ENCODE results near the gene FHIT. TPM values are rescaled to one million over a fixed set of nuclear protein-coding genes. Genes with fewer than 3 reads are reported as not detected.

The FHIT gene
- total RNA-seq, 1 experiment from 2014 or later: 3.6 TPM

DNA sequence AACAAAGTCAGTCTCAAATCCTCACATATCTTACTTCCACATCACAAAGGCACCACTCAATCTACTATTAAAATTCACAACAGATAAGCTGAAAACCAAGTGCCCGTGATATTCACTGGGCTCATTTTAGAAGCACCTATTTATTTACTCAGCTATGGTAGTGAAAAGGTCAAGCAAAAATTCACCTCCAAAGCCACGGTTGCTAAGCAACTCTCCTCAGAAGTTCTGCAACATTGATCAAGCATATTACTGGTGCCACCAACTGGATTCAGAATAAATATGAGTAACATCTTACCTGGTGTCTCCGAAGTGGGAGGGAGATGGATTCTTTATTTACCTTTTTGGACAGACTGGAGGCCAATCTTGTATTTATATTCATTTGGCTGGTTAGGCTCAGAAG is 714.8 kb downstream of the FHIT start:
- no peak for ATAC-seq
- BruUV-seq (replicated peaks): no TSS peak
- TF ChIP-seq EZH2phosphoT487 (IDR thresholded peaks at IDR 0.05; ENCODE audit: borderline replicate concordance, low read length) (no peak), EZH2 (IDR thresholded peaks at IDR 0.05; ENCODE audit: low read length, unreplicated experiment) (no peak)
- TF ChIP-seq, protein P1, sequence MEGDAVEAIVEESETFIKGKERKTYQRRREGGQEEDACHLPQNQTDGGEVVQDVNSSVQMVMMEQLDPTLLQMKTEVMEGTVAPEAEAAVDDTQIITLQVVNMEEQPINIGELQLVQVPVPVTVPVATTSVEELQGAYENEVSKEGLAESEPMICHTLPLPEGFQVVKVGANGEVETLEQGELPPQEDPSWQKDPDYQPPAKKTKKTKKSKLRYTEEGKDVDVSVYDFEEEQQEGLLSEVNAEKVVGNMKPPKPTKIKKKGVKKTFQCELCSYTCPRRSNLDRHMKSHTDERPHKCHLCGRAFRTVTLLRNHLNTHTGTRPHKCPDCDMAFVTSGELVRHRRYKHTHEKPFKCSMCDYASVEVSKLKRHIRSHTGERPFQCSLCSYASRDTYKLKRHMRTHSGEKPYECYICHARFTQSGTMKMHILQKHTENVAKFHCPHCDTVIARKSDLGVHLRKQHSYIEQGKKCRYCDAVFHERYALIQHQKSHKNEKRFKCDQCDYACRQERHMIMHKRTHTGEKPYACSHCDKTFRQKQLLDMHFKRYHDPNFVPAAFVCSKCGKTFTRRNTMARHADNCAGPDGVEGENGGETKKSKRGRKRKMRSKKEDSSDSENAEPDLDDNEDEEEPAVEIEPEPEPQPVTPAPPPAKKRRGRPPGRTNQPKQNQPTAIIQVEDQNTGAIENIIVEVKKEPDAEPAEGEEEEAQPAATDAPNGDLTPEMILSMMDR (conservative IDR thresholded peaks at IDR 0.05; ENCODE audit: low read depth, low read length): no peak

DNA sequence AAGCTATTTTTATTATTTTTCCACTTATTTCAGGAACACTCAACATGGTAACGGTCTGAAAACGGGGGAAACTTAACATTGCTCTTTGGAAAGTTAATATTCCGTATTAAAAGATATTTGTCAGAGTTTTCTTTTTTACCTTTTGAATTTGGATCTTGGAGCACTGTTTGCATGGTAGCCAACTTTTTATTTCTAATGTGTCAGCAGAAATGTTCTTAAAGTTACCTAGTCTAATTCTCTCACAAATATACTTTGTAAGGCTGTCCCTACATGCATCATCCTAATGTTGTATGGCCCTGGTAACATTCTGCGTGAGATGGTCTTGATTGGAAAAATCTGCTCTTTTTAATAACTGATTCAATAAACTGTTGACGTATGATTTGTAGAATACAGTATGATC is 719.5 kb downstream of the FHIT start:
- no peaks in the 10 kb centered on the region for H3K4me1 ChIP-seq (ENCODE audit: insufficient read depth, low read length)
- no peak overlapping the region for H3K9ac ChIP-seq (ENCODE audit: low read length)
- ChIA-PET POLR2A (ENCODE audit: unreplicated experiment) (no interaction called here), CTCF (no interaction called here)
- TF ChIP-seq, protein P1 (conservative IDR thresholded peaks at IDR 0.05; ENCODE audit: low read depth, low read length): no peak
- TF ChIP-seq EZH2phosphoT487 (IDR thresholded peaks at IDR 0.05; ENCODE audit: borderline replicate concordance, low read length) (no peak), EZH2 (IDR thresholded peaks at IDR 0.05; ENCODE audit: low read length, unreplicated experiment) (no peak)
- no peak overlapping the region for H2AFZ ChIP-seq (ENCODE audit: low read length)
- H3K4me2 ChIP-seq (ENCODE audit: low read length): no peak overlapping the region
- peaks cover 6% of the 10 kb centered on the region; the same call in 1 of the 2 replicates for H3K27me3 ChIP-seq (ENCODE audit: low read length)
- H3K36me3 ChIP-seq (ENCODE audit: low read depth, low read length): no peaks in the 10 kb centered on the region
- no peaks in the 10 kb centered on the region for H3K79me2 ChIP-seq (ENCODE audit: low read length)
- intact Hi-C loops (cut with micrococcal nuclease): no loop called here
- no peaks in the 10 kb centered on the region for H3F3A ChIP-seq (ENCODE audit: low read length, unreplicated experiment)
- H3K9me2 ChIP-seq (replicated peaks; ENCODE audit: low read length): no peaks in the 10 kb centered on the region
- H3K4me3 ChIP-seq (ENCODE audit: low read length): no peak overlapping the region
- no TSS peak for BruUV-seq (replicated peaks)
- 0 out of 2 replicates have a peak, but pooled peaks cover 4% of the 10 kb centered on the region for H3K9me3 ChIP-seq (ENCODE audit: low read length)
- ATAC-seq: no peak
- DNase-seq: no peak
- H3K27ac ChIP-seq (ENCODE audit: low read length): no peak overlapping the region
- no peaks in the 10 kb centered on the region for H4K20me1 ChIP-seq (ENCODE audit: low read length)

More for the DNA sequence above, 714.8 kb downstream of the FHIT start:
- H3K36me3 ChIP-seq (ENCODE audit: low read depth, low read length): no peaks in the 10 kb centered on the region
- peaks cover 6% of the 10 kb centered on the region; the same call in 1 of the 2 replicates for H3K27me3 ChIP-seq (ENCODE audit: low read length)
- no peaks in the 10 kb centered on the region for H4K20me1 ChIP-seq (ENCODE audit: low read length)
- H3K4me3 ChIP-seq (ENCODE audit: low read length): no peak overlapping the region
- no peak overlapping the region for H2AFZ ChIP-seq (ENCODE audit: low read length)
- no peaks in the 10 kb centered on the region for H3K9me2 ChIP-seq (replicated peaks; ENCODE audit: low read length)
- H3K79me2 ChIP-seq (ENCODE audit: low read length): no peaks in the 10 kb centered on the region
- DNase-seq: no peak
- no peaks in the 10 kb centered on the region for H3K4me1 ChIP-seq (ENCODE audit: insufficient read depth, low read length)
- H3F3A ChIP-seq (ENCODE audit: low read length, unreplicated experiment): no peaks in the 10 kb centered on the region
- H3K9me3 ChIP-seq (ENCODE audit: low read length): 0 out of 2 replicates have a peak, but pooled peaks cover 4% of the 10 kb centered on the region
- H3K27ac ChIP-seq (ENCODE audit: low read length): no peak overlapping the region
- H3K9ac ChIP-seq (ENCODE audit: low read length): no peak overlapping the region
- ChIA-PET POLR2A (ENCODE audit: unreplicated experiment) (no interaction called here), CTCF (no interaction called here)
- intact Hi-C loops (cut with micrococcal nuclease): no loop called here
- no peak overlapping the region for H3K4me2 ChIP-seq (ENCODE audit: low read length)

DNA sequence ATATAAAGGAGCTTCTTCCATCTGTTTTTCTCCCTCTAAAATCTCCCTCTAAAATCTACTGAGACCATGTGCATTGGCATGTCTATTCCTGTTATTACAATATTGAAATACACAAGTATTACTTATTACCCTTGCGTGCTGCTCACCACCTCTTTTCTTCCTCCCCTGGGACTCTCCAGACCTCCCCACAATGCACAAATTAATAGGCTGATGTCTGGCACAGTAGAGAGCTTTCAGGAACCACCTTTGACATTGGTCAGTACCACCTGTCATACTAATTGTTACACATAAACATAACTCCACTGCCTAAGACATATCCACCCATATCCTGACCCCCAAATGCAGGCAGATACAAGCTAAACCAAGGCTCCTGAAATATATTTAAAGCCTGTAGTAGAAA is 722.6 kb downstream of the FHIT start:
- H3K9me3 ChIP-seq (ENCODE audit: low read length): 0 out of 2 replicates have a peak, but pooled peaks cover 4% of the 10 kb centered on the region
- POLR2A ChIA-PET (ENCODE audit: unreplicated experiment): no interaction called here
- no peak overlapping the region for H3K9ac ChIP-seq (ENCODE audit: low read length)
- H4K20me1 ChIP-seq (ENCODE audit: low read length): no peaks in the 10 kb centered on the region
- BruUV-seq (replicated peaks): no TSS peak
- ATAC-seq (no peak), DNase-seq (no peak)
- no peaks in the 10 kb centered on the region for H3K9me2 ChIP-seq (replicated peaks; ENCODE audit: low read length)
- no peak overlapping the region for H3K4me2 ChIP-seq (ENCODE audit: low read length)
- intact Hi-C loops (cut with micrococcal nuclease): no loop called here
- H3K79me2 ChIP-seq (ENCODE audit: low read length): no peaks in the 10 kb centered on the region
- CTCF ChIA-PET: no interaction called here
- H3K27ac ChIP-seq (ENCODE audit: low read length): no peak overlapping the region
- no peaks in the 10 kb centered on the region for H3K4me1 ChIP-seq (ENCODE audit: insufficient read depth, low read length)
- H3F3A ChIP-seq (ENCODE audit: low read length, unreplicated experiment): no peaks in the 10 kb centered on the region
- H2AFZ ChIP-seq (ENCODE audit: low read length): no peak overlapping the region
- peaks cover 6% of the 10 kb centered on the region; the same call in 1 of the 2 replicates for H3K27me3 ChIP-seq (ENCODE audit: low read length)
- no peaks in the 10 kb centered on the region for H3K36me3 ChIP-seq (ENCODE audit: low read depth, low read length)
- no peak overlapping the region for H3K4me3 ChIP-seq (ENCODE audit: low read length)
- TF ChIP-seq EZH2 (IDR thresholded peaks at IDR 0.05; ENCODE audit: low read length, unreplicated experiment): no peak
- TF ChIP-seq, protein P1 (conservative IDR thresholded peaks at IDR 0.05; ENCODE audit: low read depth, low read length): no peak
- no peak for TF ChIP-seq EZH2phosphoT487 (IDR thresholded peaks at IDR 0.05; ENCODE audit: borderline replicate concordance, low read length)

Measured in PC-3 (cell line).